Liver (tissue), 9 donors: ENCODE data around the gene CD79B. TPM values are rescaled to one million over a fixed set of nuclear protein-coding genes. Genes with fewer than 3 reads are reported as not detected.

ENCODE experiments used
- DNase-seq: peaks from one replicate; pipeline ENCODE4 v3.0.0-alpha.2; 2017; ENCODE audit warnings: low spot score
- H3K27ac ChIP-seq, 2 donors: one replicate each; pipeline ENCODE4 v1.7.0; 2013; ENCODE audit warnings: inconsistent platforms in 2 of 2, low read length in 2 of 2, control low read depth in 1 of 2, low read depth in 1 of 2, mild to moderate bottlenecking in 1 of 2
- H3K27me3 ChIP-seq, 4 donors: one replicate each; pipeline versions ENCODE4 v1.6.1 to v1.7.0; 2013; ENCODE audit warnings: low read length in 3 of 4, inconsistent platforms in 1 of 4, mild to moderate bottlenecking in 1 of 4, moderate library complexity in 1 of 4; ENCODE audit not compliant: control insufficient read depth in 4 of 4, insufficient read depth in 4 of 4
- H3K36me3 ChIP-seq, 4 donors: one replicate each; pipeline versions ENCODE4 v1.6.1 to v1.7.0; 2013; ENCODE audit warnings: low read length in 3 of 4, mild to moderate bottlenecking in 3 of 4, low read depth in 1 of 4, moderate library complexity in 1 of 4; ENCODE audit not compliant: control insufficient read depth in 4 of 4, insufficient read depth in 3 of 4
- H3K4me1 ChIP-seq, 4 donors: one replicate each; pipeline versions ENCODE4 v1.6.1 to v1.7.0; 2013; ENCODE audit warnings: low read length in 3 of 4, mild to moderate bottlenecking in 3 of 4, moderate library complexity in 1 of 4; ENCODE audit not compliant: control insufficient read depth in 4 of 4, insufficient read depth in 4 of 4
- H3K4me3 ChIP-seq, 3 donors: one replicate each; pipeline versions ENCODE4 v1.6.1 to v1.7.0; 2013; ENCODE audit warnings: low read length in 3 of 3, control low read depth in 1 of 3, low read depth in 1 of 3, mild to moderate bottlenecking in 1 of 3
- H3K9ac ChIP-seq, 2 donors: one replicate each; pipeline ENCODE4 v1.7.0; 2013; ENCODE audit warnings: low read length in 2 of 2, mild to moderate bottlenecking in 2 of 2, moderate library complexity in 2 of 2, control low read depth in 1 of 2, low read depth in 1 of 2
- H3K9me3 ChIP-seq, 4 donors: one replicate each; pipeline versions ENCODE4 v1.6.1 to v1.7.0; 2013; ENCODE audit warnings: low read length in 3 of 4; ENCODE audit not compliant: control insufficient read depth in 4 of 4
- EGR1 ChIP-seq, 2 donors: IDR thresholded peaks; 2 replicates each; pipeline ENCODE4 v1.6.1; 2016 to 2018; ENCODE audit warnings: antibody characterized with exemption in 2 of 2, low read depth in 2 of 2
- FOXA1 ChIP-seq: IDR thresholded peaks from 2 replicates; pipeline ENCODE4 v1.6.1; 2016; ENCODE audit warnings: antibody characterized with exemption
- FOXA2 ChIP-seq: IDR thresholded peaks from 2 replicates; pipeline ENCODE4 v1.6.1; 2016; ENCODE audit warnings: antibody characterized with exemption
- GABPA ChIP-seq, 2 donors: IDR thresholded peaks in 1 of 2; conservative IDR thresholded peaks in 1 of 2; 2 replicates each; pipeline ENCODE4 v1.6.1; 2016; ENCODE audit warnings: antibody characterized with exemption in 2 of 2, mild to moderate bottlenecking in 1 of 2, moderate library complexity in 1 of 2
- HNF4A ChIP-seq, 2 donors: conservative IDR thresholded peaks; 2 replicates each; pipeline ENCODE4 v1.6.1; 2016; ENCODE audit warnings: antibody characterized with exemption in 2 of 2, mild to moderate bottlenecking in 2 of 2
- HNF4G ChIP-seq: IDR thresholded peaks from 2 replicates; pipeline ENCODE4 v1.6.1; 2016; ENCODE audit warnings: antibody characterized with exemption
- JUND ChIP-seq, 2 donors: IDR thresholded peaks; 2 replicates each; pipeline ENCODE4 v1.6.1; 2016; ENCODE audit warnings: antibody characterized with exemption in 2 of 2
- MAX ChIP-seq: IDR thresholded peaks from 2 replicates; pipeline ENCODE4 v1.6.1; 2016; ENCODE audit warnings: antibody characterized with exemption
- NR2F2 ChIP-seq: IDR thresholded peaks from 2 replicates; pipeline ENCODE4 v1.6.1; 2016; ENCODE audit warnings: antibody characterized with exemption
- RAD21 ChIP-seq, 2 donors: IDR thresholded peaks; 2 replicates each; pipeline ENCODE4 v1.6.1; 2016; ENCODE audit warnings: antibody characterized with exemption in 2 of 2, mild to moderate bottlenecking in 2 of 2
- RXRA ChIP-seq, 2 donors: IDR thresholded peaks; 2 replicates each; pipeline ENCODE4 v1.6.1; 2017 to 2018; ENCODE audit warnings: antibody characterized with exemption in 2 of 2, mild to moderate bottlenecking in 1 of 2
- SP1 ChIP-seq: IDR thresholded peaks from 2 replicates; pipeline ENCODE4 v1.6.1; 2018; ENCODE audit warnings: antibody characterized with exemption, mild to moderate bottlenecking
- TAF1 ChIP-seq: conservative IDR thresholded peaks from 2 replicates; pipeline ENCODE4 v1.6.1; 2016; ENCODE audit warnings: antibody characterized with exemption, mild to moderate bottlenecking
- YY1 ChIP-seq: IDR thresholded peaks from 2 replicates; pipeline ENCODE4 v1.6.1; 2016; ENCODE audit warnings: antibody characterized with exemption, mild to moderate bottlenecking
- WGBS: extraction: QIAGEN DNeasy Blood & Tissue Kit; methylation state at CpG from one replicate; pipeline ENCODE4 v1.1.7; 2013; 5-methylcytosine and 5-hydroxymethylcytosine counted together
- polyA plus RNA-seq, 2 donors: library from polyadenylated mRNA; stranded (reverse) in 1 of 2; unstranded in 1 of 2; fragments of 200-250 nt in 1 of 2; fragments of >200 nt in 1 of 2; fragmentation: Nextera tagmentation in 1 of 2; extraction: Ambion mirVana in 1 of 2; gene quantifications; one replicate each; pipeline versions ENCODE4 v1.2.1 to v1.2.3, GENCODE V29; 2013 to 2015
- total RNA-seq, 2 donors: library from RNA; depleted of rRNA; stranded (reverse); fragments of >200 nt; gene quantifications; one replicate each; pipeline ENCODE4 v1.2.3, GENCODE V29; 2014
- TF ChIP-seq, protein P1 (sequence below): fragments of 150-350 bp; IDR thresholded peaks from 2 replicates; pipeline ENCODE4 v1.5.1; 2017; ENCODE audit warnings: improper control_type of control experiment, low read depth, low read length; ENCODE audit not compliant: missing input control
- TF ChIP-seq, protein P2 (sequence below): IDR thresholded peaks from 2 replicates; pipeline ENCODE4 v1.6.1; 2016; ENCODE audit warnings: antibody characterized with exemption
- TF ChIP-seq, protein P3 (sequence below): IDR thresholded peaks from 2 replicates; pipeline ENCODE4 v1.6.1; 2016; ENCODE audit warnings: antibody characterized with exemption, mild to moderate bottlenecking
- TF ChIP-seq, protein P4 (sequence below): IDR thresholded peaks from 2 replicates; pipeline ENCODE4 v1.6.1; 2016; ENCODE audit warnings: antibody characterized with exemption
- donor health status: healthy.
- donor health status: healthy.
- donor health status: healthy.
- donor health status: healthy.
- donor health status: healthy.

CD79B gene
- total and polyA plus RNA-seq, 4 donors: 1.3 to 6.5 (median 3.5) TPM

DNA sequence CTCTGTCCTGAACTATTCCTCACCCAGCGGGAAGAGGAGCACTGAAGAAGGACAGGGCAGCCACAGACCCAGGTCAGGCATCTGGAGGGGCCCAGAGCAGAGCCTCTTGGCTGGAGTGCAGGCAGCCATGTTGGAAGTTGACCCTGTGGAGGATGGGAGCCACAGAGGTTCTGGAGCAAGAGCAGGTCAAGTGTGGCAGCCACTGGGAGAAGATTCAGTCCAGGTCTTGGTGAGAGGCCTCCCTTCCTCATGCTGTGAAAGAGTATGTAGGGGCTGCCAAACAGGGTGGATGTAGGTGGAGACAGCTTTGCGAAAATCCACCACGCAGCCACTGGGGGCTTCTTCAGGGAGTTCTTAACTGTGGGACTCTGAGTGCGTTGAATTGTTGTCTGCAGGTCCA lies 590 bp upstream of the CD79B start:
- Histone ChIP-seq H3K4me3 (no peak overlapping the region), H3K36me3 (no peaks in the 10 kb centered on the region), H3K9ac (no peak overlapping the region), H3K9me3 (no peaks in the 10 kb centered on the region), H3K27ac (no peak overlapping the region), H3K27me3 (no peaks in the 10 kb centered on the region), H3K4me1 (peaks cover 0 to 8% (median 2%) of the 10 kb centered on the region in 4 donors)
- DNase-seq: no peak
- TF ChIP-seq, protein P1, sequence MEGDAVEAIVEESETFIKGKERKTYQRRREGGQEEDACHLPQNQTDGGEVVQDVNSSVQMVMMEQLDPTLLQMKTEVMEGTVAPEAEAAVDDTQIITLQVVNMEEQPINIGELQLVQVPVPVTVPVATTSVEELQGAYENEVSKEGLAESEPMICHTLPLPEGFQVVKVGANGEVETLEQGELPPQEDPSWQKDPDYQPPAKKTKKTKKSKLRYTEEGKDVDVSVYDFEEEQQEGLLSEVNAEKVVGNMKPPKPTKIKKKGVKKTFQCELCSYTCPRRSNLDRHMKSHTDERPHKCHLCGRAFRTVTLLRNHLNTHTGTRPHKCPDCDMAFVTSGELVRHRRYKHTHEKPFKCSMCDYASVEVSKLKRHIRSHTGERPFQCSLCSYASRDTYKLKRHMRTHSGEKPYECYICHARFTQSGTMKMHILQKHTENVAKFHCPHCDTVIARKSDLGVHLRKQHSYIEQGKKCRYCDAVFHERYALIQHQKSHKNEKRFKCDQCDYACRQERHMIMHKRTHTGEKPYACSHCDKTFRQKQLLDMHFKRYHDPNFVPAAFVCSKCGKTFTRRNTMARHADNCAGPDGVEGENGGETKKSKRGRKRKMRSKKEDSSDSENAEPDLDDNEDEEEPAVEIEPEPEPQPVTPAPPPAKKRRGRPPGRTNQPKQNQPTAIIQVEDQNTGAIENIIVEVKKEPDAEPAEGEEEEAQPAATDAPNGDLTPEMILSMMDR: no peak
- TF ChIP-seq, protein P2, sequence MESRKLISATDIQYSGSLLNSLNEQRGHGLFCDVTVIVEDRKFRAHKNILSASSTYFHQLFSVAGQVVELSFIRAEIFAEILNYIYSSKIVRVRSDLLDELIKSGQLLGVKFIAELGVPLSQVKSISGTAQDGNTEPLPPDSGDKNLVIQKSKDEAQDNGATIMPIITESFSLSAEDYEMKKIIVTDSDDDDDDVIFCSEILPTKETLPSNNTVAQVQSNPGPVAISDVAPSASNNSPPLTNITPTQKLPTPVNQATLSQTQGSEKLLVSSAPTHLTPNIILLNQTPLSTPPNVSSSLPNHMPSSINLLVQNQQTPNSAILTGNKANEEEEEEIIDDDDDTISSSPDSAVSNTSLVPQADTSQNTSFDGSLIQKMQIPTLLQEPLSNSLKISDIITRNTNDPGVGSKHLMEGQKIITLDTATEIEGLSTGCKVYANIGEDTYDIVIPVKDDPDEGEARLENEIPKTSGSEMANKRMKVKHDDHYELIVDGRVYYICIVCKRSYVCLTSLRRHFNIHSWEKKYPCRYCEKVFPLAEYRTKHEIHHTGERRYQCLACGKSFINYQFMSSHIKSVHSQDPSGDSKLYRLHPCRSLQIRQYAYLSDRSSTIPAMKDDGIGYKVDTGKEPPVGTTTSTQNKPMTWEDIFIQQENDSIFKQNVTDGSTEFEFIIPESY: no peak
- TF ChIP-seq GABPA (IDR thresholded peaks at IDR 0.05 in 1 of 2, conservative IDR thresholded peaks at IDR 0.05 in 1 of 2) (no peak), JUND (IDR thresholded peaks at IDR 0.05) (no peak), SP1 (no peak), YY1 (no peak), NR2F2 (no peak), HNF4A (conservative IDR thresholded peaks at IDR 0.05) (no peak), RXRA (IDR thresholded peaks at IDR 0.05) (no peak), FOXA2 (no peak), HNF4G (no peak), RAD21 (IDR thresholded peaks at IDR 0.05) (no peak), MAX (no peak), FOXA1 (no peak), TAF1 (no peak), EGR1 (IDR thresholded peaks at IDR 0.05; ENCODE audit: low read depth in 2 of 2) (no peak)
- TF ChIP-seq, protein P3, sequence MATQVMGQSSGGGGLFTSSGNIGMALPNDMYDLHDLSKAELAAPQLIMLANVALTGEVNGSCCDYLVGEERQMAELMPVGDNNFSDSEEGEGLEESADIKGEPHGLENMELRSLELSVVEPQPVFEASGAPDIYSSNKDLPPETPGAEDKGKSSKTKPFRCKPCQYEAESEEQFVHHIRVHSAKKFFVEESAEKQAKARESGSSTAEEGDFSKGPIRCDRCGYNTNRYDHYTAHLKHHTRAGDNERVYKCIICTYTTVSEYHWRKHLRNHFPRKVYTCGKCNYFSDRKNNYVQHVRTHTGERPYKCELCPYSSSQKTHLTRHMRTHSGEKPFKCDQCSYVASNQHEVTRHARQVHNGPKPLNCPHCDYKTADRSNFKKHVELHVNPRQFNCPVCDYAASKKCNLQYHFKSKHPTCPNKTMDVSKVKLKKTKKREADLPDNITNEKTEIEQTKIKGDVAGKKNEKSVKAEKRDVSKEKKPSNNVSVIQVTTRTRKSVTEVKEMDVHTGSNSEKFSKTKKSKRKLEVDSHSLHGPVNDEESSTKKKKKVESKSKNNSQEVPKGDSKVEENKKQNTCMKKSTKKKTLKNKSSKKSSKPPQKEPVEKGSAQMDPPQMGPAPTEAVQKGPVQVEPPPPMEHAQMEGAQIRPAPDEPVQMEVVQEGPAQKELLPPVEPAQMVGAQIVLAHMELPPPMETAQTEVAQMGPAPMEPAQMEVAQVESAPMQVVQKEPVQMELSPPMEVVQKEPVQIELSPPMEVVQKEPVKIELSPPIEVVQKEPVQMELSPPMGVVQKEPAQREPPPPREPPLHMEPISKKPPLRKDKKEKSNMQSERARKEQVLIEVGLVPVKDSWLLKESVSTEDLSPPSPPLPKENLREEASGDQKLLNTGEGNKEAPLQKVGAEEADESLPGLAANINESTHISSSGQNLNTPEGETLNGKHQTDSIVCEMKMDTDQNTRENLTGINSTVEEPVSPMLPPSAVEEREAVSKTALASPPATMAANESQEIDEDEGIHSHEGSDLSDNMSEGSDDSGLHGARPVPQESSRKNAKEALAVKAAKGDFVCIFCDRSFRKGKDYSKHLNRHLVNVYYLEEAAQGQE: no peak
- TF ChIP-seq, protein P4, sequence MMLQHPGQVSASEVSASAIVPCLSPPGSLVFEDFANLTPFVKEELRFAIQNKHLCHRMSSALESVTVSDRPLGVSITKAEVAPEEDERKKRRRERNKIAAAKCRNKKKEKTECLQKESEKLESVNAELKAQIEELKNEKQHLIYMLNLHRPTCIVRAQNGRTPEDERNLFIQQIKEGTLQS: no peak
- 94% methylated on average over 4 of the region's 4 CpGs for WGBS
